Measurements from ENCODE around the gene ECT2L. TPM values are rescaled to one million over a fixed set of nuclear protein-coding genes. Genes with fewer than 3 reads are reported as not detected.

The ECT2L gene
- total and polyA plus RNA-seq, 2 experiments from 2014 or later = not detected

GRCh38 chr6:138806889-138807288, 11.0 kb downstream of the ECT2L start:
- Histone ChIP-seq H3K9me3 (ENCODE audit: low read depth) (no peaks in the 10 kb centered on the region), H3K4me3 (no peak overlapping the region), H3K4me1 (ENCODE audit: low read depth) (no peaks in the 10 kb centered on the region), H3K27me3 (no peaks in the 10 kb centered on the region), H3K27ac (no peak overlapping the region), H3K36me3 (no peaks in the 10 kb centered on the region)
- no peak for DNase-seq (ENCODE audit: low read depth in 1 of 2, low spot score in 1 of 2)
- TF ChIP-seq, protein P1, sequence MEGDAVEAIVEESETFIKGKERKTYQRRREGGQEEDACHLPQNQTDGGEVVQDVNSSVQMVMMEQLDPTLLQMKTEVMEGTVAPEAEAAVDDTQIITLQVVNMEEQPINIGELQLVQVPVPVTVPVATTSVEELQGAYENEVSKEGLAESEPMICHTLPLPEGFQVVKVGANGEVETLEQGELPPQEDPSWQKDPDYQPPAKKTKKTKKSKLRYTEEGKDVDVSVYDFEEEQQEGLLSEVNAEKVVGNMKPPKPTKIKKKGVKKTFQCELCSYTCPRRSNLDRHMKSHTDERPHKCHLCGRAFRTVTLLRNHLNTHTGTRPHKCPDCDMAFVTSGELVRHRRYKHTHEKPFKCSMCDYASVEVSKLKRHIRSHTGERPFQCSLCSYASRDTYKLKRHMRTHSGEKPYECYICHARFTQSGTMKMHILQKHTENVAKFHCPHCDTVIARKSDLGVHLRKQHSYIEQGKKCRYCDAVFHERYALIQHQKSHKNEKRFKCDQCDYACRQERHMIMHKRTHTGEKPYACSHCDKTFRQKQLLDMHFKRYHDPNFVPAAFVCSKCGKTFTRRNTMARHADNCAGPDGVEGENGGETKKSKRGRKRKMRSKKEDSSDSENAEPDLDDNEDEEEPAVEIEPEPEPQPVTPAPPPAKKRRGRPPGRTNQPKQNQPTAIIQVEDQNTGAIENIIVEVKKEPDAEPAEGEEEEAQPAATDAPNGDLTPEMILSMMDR (IDR thresholded peaks at IDR 0.05; ENCODE audit: low read depth, low read length) = no peak

- no peaks in the 10 kb centered on the region for H3K36me3 ChIP-seq
- H3K4me3 ChIP-seq = no peak overlapping the region
- H3K27me3 ChIP-seq = no peaks in the 10 kb centered on the region
- TF ChIP-seq, protein P1 (IDR thresholded peaks at IDR 0.05; ENCODE audit: low read depth, low read length) = no peak
- no peak overlapping the region for H3K27ac ChIP-seq
- no peak for DNase-seq (ENCODE audit: low read depth in 1 of 2, low spot score in 1 of 2)
- peaks cover 5% of the 10 kb centered on the region for H3K4me1 ChIP-seq (ENCODE audit: low read depth)
- no peaks in the 10 kb centered on the region for H3K9me3 ChIP-seq (ENCODE audit: low read depth)
Measured at GRCh38 chr6:138809677-138810076, 13.8 kb downstream of the ECT2L start.

GRCh38 chr6:138811866-138812265, 16.0 kb downstream of the ECT2L start:
- DNase-seq (ENCODE audit: low read depth in 1 of 2, low spot score in 1 of 2) = no peak
- no peaks in the 10 kb centered on the region for H3K27me3 ChIP-seq
- TF ChIP-seq, protein P1 (IDR thresholded peaks at IDR 0.05; ENCODE audit: low read depth, low read length) = no peak
- peaks cover 5% of the 10 kb centered on the region for H3K4me1 ChIP-seq (ENCODE audit: low read depth)
- H3K9me3 ChIP-seq (ENCODE audit: low read depth) = no peaks in the 10 kb centered on the region
- no peak overlapping the region for H3K27ac ChIP-seq
- H3K4me3 ChIP-seq = no peak overlapping the region
- H3K36me3 ChIP-seq = no peaks in the 10 kb centered on the region

- Histone ChIP-seq H3K4me3 (no peak overlapping the region), H3K27me3 (no peaks in the 10 kb centered on the region), H3K27ac (no peak overlapping the region), H3K9me3 (ENCODE audit: low read depth) (no peaks in the 10 kb centered on the region), H3K36me3 (no peaks in the 10 kb centered on the region), H3K4me1 (ENCODE audit: low read depth) (peaks cover 13% of the 10 kb centered on the region)
- TF ChIP-seq, protein P1 (IDR thresholded peaks at IDR 0.05; ENCODE audit: low read depth, low read length) = no peak
- no peak for DNase-seq (ENCODE audit: low read depth in 1 of 2, low spot score in 1 of 2)
Measured at GRCh38 chr6:138814179-138814834, 18.4 kb downstream of the ECT2L start.

GRCh38 chr6:138815221-138815620, 19.3 kb downstream of the ECT2L start:
- TF ChIP-seq, protein P1 (IDR thresholded peaks at IDR 0.05; ENCODE audit: low read depth, low read length) = no peak
- DNase-seq (ENCODE audit: low read depth in 1 of 2, low spot score in 1 of 2) = no peak
- H3K4me3 ChIP-seq = no peak overlapping the region
- H3K9me3 ChIP-seq (ENCODE audit: low read depth) = no peaks in the 10 kb centered on the region
- H3K36me3 ChIP-seq = no peaks in the 10 kb centered on the region
- no peak overlapping the region for H3K27ac ChIP-seq
- peaks cover 13% of the 10 kb centered on the region for H3K4me1 ChIP-seq (ENCODE audit: low read depth)
- H3K27me3 ChIP-seq = no peaks in the 10 kb centered on the region

Data from cardiac muscle cell (in vitro differentiated cells and primary cell).